H1 (cell line): ENCODE data around the gene TIGIT. TPM values are rescaled to one million over a fixed set of nuclear protein-coding genes. Genes with fewer than 3 reads are reported as not detected.

ENCODE experiments used
- CTCF ChIA-PET: fragments of 300-600 bp; sonication (Branson Sonifier 250); formaldehyde crosslinking; loops from one replicate; lab custom pipeline; 2021; ENCODE audit not compliant: partially characterized antibody; lab: Charles Lee
- POLR2A ChIA-PET: fragments of 300-600 bp; sonication (Branson Sonifier 250); formaldehyde crosslinking; loops from one replicate; lab custom pipeline; 2021; ENCODE audit warnings: inconsistent platforms; ENCODE audit not compliant: partially characterized antibody; lab: Charles Lee
- DNase-seq, 2 experiments: peaks; one replicate each; pipeline versions ENCODE4 v3.0.0 to v3.0.0-alpha.2; 2010 to 2022; ENCODE audit warnings: low spot score in 2 of 2, low read depth in 1 of 2, mixed read lengths in 1 of 2
- FAIRE-seq: peaks from 2 replicates; lab custom pipeline; 2011; peaks lifted over from hg19 to GRCh38; lab: Jason Lieb, UNC
- H2AFZ ChIP-seq: 2 replicates; pipeline ENCODE4 v1.8.1; 2012; ENCODE audit warnings: low read length, inconsistent platforms
- H2AK5ac ChIP-seq: 2 replicates; pipeline ENCODE4 v1.6.1; 2013; ENCODE audit warnings: low read depth, low read length
- H2BK120ac ChIP-seq: replicated peaks from 2 replicates; pipeline ENCODE3; 2013; ENCODE audit warnings: low read depth, low read length, inconsistent platforms
- H2BK12ac ChIP-seq: 2 replicates; pipeline ENCODE4 v1.6.1; 2013; ENCODE audit warnings: low read depth, low read length
- H2BK15ac ChIP-seq: 2 replicates; pipeline ENCODE4 v1.6.1; 2013; ENCODE audit warnings: low read length
- H2BK20ac ChIP-seq: 2 replicates; pipeline ENCODE4 v1.6.1; 2013; ENCODE audit warnings: low read length
- H2BK5ac ChIP-seq: 2 replicates; pipeline ENCODE4 v1.6.1; 2013; ENCODE audit warnings: low read depth, low read length
- H3K14ac ChIP-seq: 2 replicates; pipeline ENCODE4 v1.6.1; 2013; ENCODE audit warnings: inconsistent platforms; ENCODE audit not compliant: insufficient read length
- H3K18ac ChIP-seq: 2 replicates; pipeline ENCODE4 v1.6.1; 2013; ENCODE audit warnings: low read length; ENCODE audit errors: extremely low read depth
- H3K23ac ChIP-seq: 2 replicates; pipeline ENCODE4 v1.6.1; 2013; ENCODE audit warnings: inconsistent platforms; ENCODE audit not compliant: insufficient read length
- H3K23me2 ChIP-seq: 2 replicates; pipeline ENCODE4 v1.6.1; 2013; ENCODE audit warnings: low read depth, low read length
- H3K27ac ChIP-seq: 2 replicates; pipeline ENCODE4 v1.6.1; 2011; ENCODE audit warnings: low read depth, low read length, inconsistent platforms
- H3K27me3 ChIP-seq, 4 experiments: replicated peaks in 1 of 4; 1 replicate in 1 of 4; 2 replicates in 3 of 4; pipeline versions ENCODE4 v1.6.1 to v1.8.1; 2011 to 2013; ENCODE audit warnings: low read length in 3 of 4, mild to moderate bottlenecking in 3 of 4, inconsistent platforms in 2 of 4, mixed read lengths in 2 of 4, moderate library complexity in 1 of 4; ENCODE audit not compliant: control insufficient read depth in 3 of 4, insufficient read depth in 3 of 4; ENCODE audit errors: extremely low read depth in 1 of 4
- H3K36me3 ChIP-seq, 4 experiments: 2 replicates each; pipeline versions ENCODE4 v1.6.1 to v1.8.1; 2011 to 2013; ENCODE audit warnings: mild to moderate bottlenecking in 4 of 4, low read length in 3 of 4, moderate library complexity in 2 of 4, control low read depth in 1 of 4, inconsistent platforms in 1 of 4; ENCODE audit not compliant: insufficient read depth in 4 of 4, control insufficient read depth in 2 of 4
- H3K4ac ChIP-seq: replicated peaks from 2 replicates; pipeline ENCODE3; 2013; ENCODE audit warnings: low read length, low read depth, mixed read lengths, inconsistent platforms; ENCODE audit not compliant: insufficient read length
- H3K4me1 ChIP-seq, 4 experiments: replicated peaks in 1 of 4; 1 replicate in 1 of 4; 2 replicates in 3 of 4; pipeline versions ENCODE4 v1.6.1 to v1.8.1; 2011 to 2013; ENCODE audit warnings: low read length in 3 of 4, inconsistent platforms in 2 of 4, mixed read lengths in 1 of 4; ENCODE audit not compliant: insufficient read depth in 4 of 4, control insufficient read depth in 3 of 4
- H3K4me2 ChIP-seq, 2 experiments: 2 replicates each; pipeline versions ENCODE4 v1.6.1 to v1.8.1; 2011 to 2013; ENCODE audit warnings: low read depth in 2 of 2, low read length in 2 of 2, control low read depth in 1 of 2, inconsistent platforms in 1 of 2, mild to moderate bottlenecking in 1 of 2; ENCODE audit not compliant: insufficient read depth in 1 of 2
- H3K4me3 ChIP-seq, 4 experiments: fragments of 200-600, 300-600 bp in 1 of 4; sonication (generic), shearing (Covaris generic), sonication (Bioruptor Twin) in 1 of 4; 2 replicates each; pipeline versions ENCODE4 v1.5.1 to v1.8.1; 2011 to 2016; ENCODE audit warnings: low read length in 4 of 4, low read depth in 3 of 4, control low read depth in 2 of 4, inconsistent platforms in 2 of 4, mild to moderate bottlenecking in 2 of 4, mixed read lengths in 1 of 4, moderate library complexity in 1 of 4; ENCODE audit not compliant: insufficient read depth in 2 of 4; ENCODE audit errors: extremely low read depth in 1 of 4
- H3K56ac ChIP-seq: replicated peaks from 2 replicates; pipeline ENCODE3; 2013; ENCODE audit warnings: low read depth, mild to moderate bottlenecking, mixed read lengths, low read length, inconsistent platforms; ENCODE audit not compliant: insufficient read length
- H3K79me1 ChIP-seq: 2 replicates; pipeline ENCODE4 v1.6.1; 2013; ENCODE audit warnings: low read depth, low read length, control low read depth
- H3K79me2 ChIP-seq, 2 experiments: 2 replicates each; pipeline versions ENCODE4 v1.6.1 to v1.8.1; 2012 to 2013; ENCODE audit warnings: low read length in 2 of 2, mild to moderate bottlenecking in 2 of 2, inconsistent platforms in 1 of 2; ENCODE audit not compliant: insufficient read depth in 2 of 2, control insufficient read depth in 1 of 2
- H3K9ac ChIP-seq, 4 experiments: replicated peaks in 1 of 4; 1 replicate in 1 of 4; 2 replicates in 3 of 4; pipeline versions ENCODE4 v1.6.1 to v1.8.1; 2011 to 2013; ENCODE audit warnings: low read depth in 3 of 4, low read length in 3 of 4, control low read depth in 2 of 4, mild to moderate bottlenecking in 2 of 4, moderate library complexity in 2 of 4, inconsistent platforms in 1 of 4; ENCODE audit errors: extremely low read depth in 1 of 4
- H3K9me3 ChIP-seq, 2 experiments: 2 replicates each; pipeline versions ENCODE4 v1.6.1 to v1.8.1; 2012 to 2013; ENCODE audit warnings: mild to moderate bottlenecking in 2 of 2, moderate library complexity in 2 of 2, control low read depth in 1 of 2, inconsistent platforms in 1 of 2, low read depth in 1 of 2, low read length in 1 of 2, mixed read lengths in 1 of 2; ENCODE audit not compliant: insufficient read depth in 2 of 2
- H4K20me1 ChIP-seq, 2 experiments: replicated peaks in 1 of 2; 2 replicates each; pipeline versions ENCODE3 to v1.8.1; 2011 to 2013; ENCODE audit warnings: inconsistent platforms in 2 of 2, low read length in 2 of 2, mild to moderate bottlenecking in 1 of 2; ENCODE audit not compliant: insufficient read depth in 2 of 2, control insufficient read depth in 1 of 2
- H4K5ac ChIP-seq: 2 replicates; pipeline ENCODE4 v1.6.1; 2013; ENCODE audit warnings: low read length, low read depth, mixed read lengths, inconsistent platforms; ENCODE audit not compliant: insufficient read length
- H4K8ac ChIP-seq: 2 replicates; pipeline ENCODE4 v1.8.0; 2013; ENCODE audit warnings: mild to moderate bottlenecking, moderate library complexity, low read length, inconsistent platforms; ENCODE audit not compliant: insufficient read depth; ENCODE audit errors: extremely low read depth
- H4K91ac ChIP-seq: replicated peaks from 2 replicates; pipeline ENCODE3; 2013; ENCODE audit warnings: low read length, mixed read lengths, inconsistent platforms; ENCODE audit not compliant: insufficient read length
- CBX8 ChIP-seq: fragments of 300-800, 300-1000 bp; sonication (generic); IDR thresholded peaks from 2 replicates; pipeline ENCODE4 v1.7.1; 2016; ENCODE audit warnings: low read depth, low read length, borderline replicate concordance
- CEBPB ChIP-seq: IDR thresholded peaks from 2 replicates; pipeline ENCODE4 v1.6.1; 2012; ENCODE audit warnings: low read depth, low read length
- CTCF ChIP-seq, 3 experiments: IDR thresholded peaks; 1 replicate in 2 of 3; 2 replicates in 1 of 3; pipeline versions ENCODE4 v1.5.1 to v1.6.1; 2011; ENCODE audit warnings: low read length in 3 of 3, mild to moderate bottlenecking in 3 of 3, inconsistent platforms in 2 of 3, low read depth in 1 of 3, moderate library complexity in 1 of 3; ENCODE audit not compliant: insufficient read depth in 1 of 3; ENCODE audit errors: control extremely low read depth in 1 of 3
- FOSL1 ChIP-seq: IDR thresholded peaks from 2 replicates; pipeline ENCODE4 v1.6.1; 2011; ENCODE audit warnings: mild to moderate bottlenecking, low read depth, low read length, moderate library complexity; ENCODE audit not compliant: insufficient read depth
- HDAC6 ChIP-seq: IDR thresholded peaks from one replicate; pipeline ENCODE4 v1.7.1; 2012; ENCODE audit warnings: low read depth, mild to moderate bottlenecking, inconsistent platforms, low read length, moderate library complexity
- KDM1A ChIP-seq: fragments of 200-600, 300-600 bp; sonication (generic); IDR thresholded peaks from 2 replicates; pipeline ENCODE4 v1.7.1; 2016; ENCODE audit warnings: mild to moderate bottlenecking, low read length, borderline replicate concordance
- KDM5A ChIP-seq: fragments of 200-600 bp; IDR thresholded peaks from 2 replicates; pipeline ENCODE4 v1.7.1; 2012; ENCODE audit warnings: mild to moderate bottlenecking, low read length, inconsistent platforms, mixed read lengths
- NRF1 ChIP-seq: IDR thresholded peaks from 2 replicates; pipeline ENCODE4 v1.6.1; 2011; ENCODE audit warnings: mild to moderate bottlenecking, low read depth, low read length, improper control_type of control experiment
- PHF8 ChIP-seq: fragments of 200-600 bp; sonication (generic); conservative IDR thresholded peaks from 2 replicates; pipeline ENCODE4 v1.7.1; 2012; ENCODE audit warnings: low read depth, mild to moderate bottlenecking, inconsistent platforms, low read length, moderate library complexity
- POLR2A ChIP-seq, 2 experiments: IDR thresholded peaks; 1 replicate in 1 of 2; 2 replicates in 1 of 2; pipeline ENCODE4 v1.6.1; 2011; ENCODE audit warnings: low read depth in 2 of 2, low read length in 2 of 2, mild to moderate bottlenecking in 2 of 2; ENCODE audit errors: control extremely low read depth in 1 of 2
- RAD21 ChIP-seq, 2 experiments: IDR thresholded peaks in 1 of 2; conservative IDR thresholded peaks in 1 of 2; 2 replicates each; pipeline ENCODE4 v1.6.1; 2011; ENCODE audit warnings: low read depth in 2 of 2, low read length in 2 of 2, improper control_type of control experiment in 1 of 2, inconsistent platforms in 1 of 2, mild to moderate bottlenecking in 1 of 2, moderate library complexity in 1 of 2
- TEAD4 ChIP-seq: IDR thresholded peaks from 2 replicates; pipeline ENCODE4 v1.6.1; 2012; ENCODE audit warnings: low read depth, low read length, inconsistent platforms, mixed read lengths
- WGBS, 2 experiments: shearing (Covaris generic) in 1 of 2; methylation state at CpG; one replicate each; pipeline versions ENCODE4 v1.1.6 to v1.1.7; 2013 to 2015; ENCODE audit warnings: low lambda C conversion rate in 2 of 2, mixed read lengths in 2 of 2, inconsistent platforms in 1 of 2, low coverage in 1 of 2, missing lambda C conversion rate in 1 of 2; ENCODE audit not compliant: insufficient replicate concordance in 2 of 2, insufficient coverage in 1 of 2, insufficient read length in 1 of 2; ENCODE audit errors: extremely low coverage in 1 of 2, missing lambda C conversion rate in 1 of 2; 5-methylcytosine and 5-hydroxymethylcytosine counted together
- polyA plus RNA-seq, 7 experiments: library from polyadenylated mRNA; depleted of rRNA in 3 of 7; stranded (reverse) in 5 of 7; unstranded in 2 of 7; fragments of >200 nt in 5 of 7; fragments of 200-250 nt in 2 of 7; gene quantifications; 1 replicate in 5 of 7; 2 replicates in 1 of 7; 4 replicates in 1 of 7; pipeline versions ENCODE4 v1.2.1 to v1.2.3, GENCODE V29; 2011 to 2013; ENCODE audit warnings: missing spikeins in 2 of 7, mixed read lengths in 2 of 7
- total RNA-seq: library from RNA; stranded (reverse); fragmentation: NEBNext Ultra II Directional; extraction: Animal tissue kit (Norgen Biotek cat#: 25700); gene quantifications from 2 replicates; pipeline ENCODE4 v1.2.1, GENCODE V29; 2021

The TIGIT gene
- total and polyA plus RNA-seq, 2 of the 8 experiments (the other 6 are each of a cell fraction or from before 2014, with no cell fraction given), result 0.02 TPM; not detected in 1

- H3K4me2 ChIP-seq, result no peak overlapping the region
- no peaks in the 10 kb centered on the region for H3K23me2 ChIP-seq
- no peak overlapping the region for H3K23ac ChIP-seq
- H3K14ac ChIP-seq, result no peak overlapping the region
- H3K27ac ChIP-seq, result no peak overlapping the region
- H2BK5ac ChIP-seq, result no peak overlapping the region
- no peak overlapping the region for H3K18ac ChIP-seq
- WGBS, 2 experiments, result 85% methylated on average over 3 of the region's 3 CpGs; no CpG with 5 or more reads in 1 of the 2 experiments
- no peaks in the 10 kb centered on the region for H3K79me1 ChIP-seq
- H3K4ac ChIP-seq, result no peak overlapping the region
- H2AK5ac ChIP-seq, result no peak overlapping the region
- H3K9ac ChIP-seq, result no peak overlapping the region
- H3K56ac ChIP-seq, result no peak overlapping the region
- H4K8ac ChIP-seq, result no peak overlapping the region
- FAIRE-seq (no peak), DNase-seq (no peak)
- H3K27me3 ChIP-seq, result no peaks in the 10 kb centered on the region
- no peak overlapping the region for H2BK20ac ChIP-seq
- ChIA-PET CTCF (no interaction called here), POLR2A (no interaction called here)
- no peak overlapping the region for H2AFZ ChIP-seq
- H2BK12ac ChIP-seq, result no peak overlapping the region
- H3K36me3 ChIP-seq, result no peaks in the 10 kb centered on the region
- peaks cover 0 to 8% (median 2%) of the 10 kb centered on the region in 4 experiments; a peak in 2 of 7 replicates for H3K4me1 ChIP-seq
- no peak overlapping the region for H2BK15ac ChIP-seq
- H4K5ac ChIP-seq, result no peak overlapping the region
- no peak overlapping the region for H3K4me3 ChIP-seq
- no peaks in the 10 kb centered on the region for H4K20me1 ChIP-seq
- H3K9me3 ChIP-seq, result peaks cover 0 to 3% of the 10 kb centered on the region in 2 experiments; a peak in 1 of 4 replicates
- H2BK120ac ChIP-seq, result no peak overlapping the region
- no peaks in the 10 kb centered on the region for H3K79me2 ChIP-seq
- no peak overlapping the region for H4K91ac ChIP-seq
- no peak for TF ChIP-seq NRF1
- no peak for TF ChIP-seq PHF8
- TF ChIP-seq FOSL1, result no peak
- TF ChIP-seq CTCF (IDR thresholded peaks at IDR 0.05; ENCODE audit: control extremely low read depth in 1 of 3, insufficient read depth in 1 of 3, low read depth in 1 of 3, low read length in 3 of 3), result no peak
- TF ChIP-seq POLR2A (IDR thresholded peaks at IDR 0.05; ENCODE audit: control extremely low read depth in 1 of 2, low read depth in 2 of 2, low read length in 2 of 2), result no peak
- TF ChIP-seq HDAC6, result no peak
- no peak for TF ChIP-seq TEAD4
- no peak for TF ChIP-seq CBX8
- no peak for TF ChIP-seq KDM1A
- no peak for TF ChIP-seq CEBPB
- TF ChIP-seq KDM5A, result no peak
- TF ChIP-seq RAD21 (IDR thresholded peaks at IDR 0.05 in 1 of 2, conservative IDR thresholded peaks at IDR 0.05 in 1 of 2; ENCODE audit: low read depth in 2 of 2, low read length in 2 of 2), result no peak
Observed at GRCh38 chr3:114328345-114328744, 34.5 kb downstream of the TIGIT start.
